ACC112 (cell line): ENCODE data around the gene TIPIN.
"Not testable (repeated sequence)": the region's sequence is repeated elsewhere in the genome, so short reads cannot be mapped to it uniquely, and the experiment has no call there.

Experiments
- H2AFZ ChIP-seq: fragments of 200-600 bp; sonication (generic); one replicate; pipeline ENCODE4 v1.6.0; 2017; ENCODE audit warnings: antibody characterized with exemption, low read length; ENCODE audit not compliant: unreplicated experiment
- H3K27ac ChIP-seq: fragments of 200-600 bp; sonication (generic); 2 replicates; pipeline ENCODE4 v1.5.1; 2014; ENCODE audit warnings: low read depth, mild to moderate bottlenecking, antibody characterized with exemption, low read length, moderate library complexity
- H3K27me3 ChIP-seq: fragments of 200-600 bp; sonication (generic); 2 replicates; pipeline ENCODE4 v1.6.1; 2014; ENCODE audit warnings: mild to moderate bottlenecking, antibody characterized with exemption, low read length, moderate library complexity, mixed read lengths; ENCODE audit not compliant: insufficient read depth
- H3K36me3 ChIP-seq: fragments of 200-600 bp; sonication (generic); 2 replicates; pipeline ENCODE4 v1.6.1; 2016; ENCODE audit warnings: mild to moderate bottlenecking, antibody characterized with exemption, low read length, moderate library complexity, mixed read lengths; ENCODE audit not compliant: insufficient read depth
- H3K4me1 ChIP-seq: fragments of 200-600 bp; sonication (generic); one replicate; pipeline ENCODE4 v1.6.1; 2016; ENCODE audit warnings: low read length, mixed read lengths; ENCODE audit not compliant: insufficient read depth, unreplicated experiment, control insufficient read depth
- H3K4me3 ChIP-seq: fragments of 200-600 bp; sonication (generic); 2 replicates; pipeline ENCODE4 v1.5.1; 2014; ENCODE audit warnings: mild to moderate bottlenecking, low read depth, low read length
- H3K79me2 ChIP-seq: fragments of 200-600 bp; sonication (generic); one replicate; pipeline ENCODE4 v1.6.0; 2016; ENCODE audit warnings: low read length; ENCODE audit not compliant: control insufficient read depth, unreplicated experiment, insufficient read depth

The TIPIN gene

GRCh38 chr15:66386204-66387123 is 30.0 kb upstream of the TIPIN start, which contains the start of gene MAP2K1:
TSS of gene MAP2K1 (plus strand) at chr15:66386912. CDS start at chr15:66387348, 436 bp downstream.
- Histone ChIP-seq H3K36me3 (no peaks in the 10 kb centered on the region), H3K4me3 (peak within 1 kb of the TSS; percentile 97), H3K27ac (peak within 1 kb of the TSS; percentile 82), H3K79me2 (peaks cover 56% of the 10 kb centered on the region), H3K4me1 (peaks cover 31% of the 10 kb centered on the region), H2AFZ (peak within 1 kb of the TSS; percentile 98), H3K27me3 (no peaks in the 10 kb centered on the region)

GRCh38 chr15:66381376-66381775 is 24.9 kb upstream of the TIPIN start:
- H3K4me3 ChIP-seq, H2AFZ ChIP-seq, H3K36me3 ChIP-seq, H3K27ac ChIP-seq, H3K4me1 ChIP-seq, H3K27me3 ChIP-seq: not testable (repeated sequence)
- H3K79me2 ChIP-seq, result peaks cover 12% of the 10 kb centered on the region

GRCh38 chr15:66378814-66379430 is 22.4 kb upstream of the TIPIN start:
- Histone ChIP-seq H3K27ac (no peak overlapping the region), H3K79me2 (no peaks in the 10 kb centered on the region), H3K4me3 (no peak overlapping the region), H3K4me1 (no peaks in the 10 kb centered on the region), H3K36me3 (no peaks in the 10 kb centered on the region), H3K27me3 (no peaks in the 10 kb centered on the region), H2AFZ (no peak overlapping the region)

- Histone ChIP-seq H3K4me1 (peaks cover 8% of the 10 kb centered on the region), H3K79me2 (no peaks in the 10 kb centered on the region), H2AFZ (no peak overlapping the region), H3K36me3 (no peaks in the 10 kb centered on the region), H3K4me3 (no peak overlapping the region), H3K27ac (no peak overlapping the region), H3K27me3 (no peaks in the 10 kb centered on the region)
These were observed 17.7 kb upstream of the TIPIN start for GRCh38 chr15:66374179-66374578.

- H3K79me2 ChIP-seq, result no peaks in the 10 kb centered on the region
- peak overlapping the region; percentile 66 for H3K27ac ChIP-seq
- H3K36me3 ChIP-seq, result no peaks in the 10 kb centered on the region
- H2AFZ ChIP-seq, result peak overlapping the region; percentile 65
- H3K27me3 ChIP-seq, result no peaks in the 10 kb centered on the region
- H3K4me3 ChIP-seq, result peak overlapping the region; percentile 53
- peaks cover 8% of the 10 kb centered on the region for H3K4me1 ChIP-seq
These were observed 13.5 kb upstream of the TIPIN start for GRCh38 chr15:66369773-66370651.

- no peaks in the 10 kb centered on the region for H3K36me3 ChIP-seq
- no peaks in the 10 kb centered on the region for H3K27me3 ChIP-seq
- no peak overlapping the region for H3K4me3 ChIP-seq
- H3K79me2 ChIP-seq, result no peaks in the 10 kb centered on the region
- H2AFZ ChIP-seq, result no peak overlapping the region
- no peak overlapping the region for H3K27ac ChIP-seq
- H3K4me1 ChIP-seq, result peaks cover 6% of the 10 kb centered on the region
These were observed 8.6 kb upstream of the TIPIN start for GRCh38 chr15:66364944-66365528.

- no peaks in the 10 kb centered on the region for H3K36me3 ChIP-seq
- no peak overlapping the region for H3K27ac ChIP-seq
- no peak overlapping the region for H3K4me3 ChIP-seq
- H3K79me2 ChIP-seq, result no peaks in the 10 kb centered on the region
- no peaks in the 10 kb centered on the region for H3K27me3 ChIP-seq
- H2AFZ ChIP-seq, result no peak overlapping the region
- H3K4me1 ChIP-seq, result no peaks in the 10 kb centered on the region
These were observed 6.3 kb upstream of the TIPIN start for GRCh38 chr15:66362776-66363175.

GRCh38 chr15:66361745-66362460 is 5.4 kb upstream of the TIPIN start:
- H3K27ac ChIP-seq, H3K27me3 ChIP-seq, H3K79me2 ChIP-seq, H3K36me3 ChIP-seq, H3K4me3 ChIP-seq, H3K4me1 ChIP-seq, H2AFZ ChIP-seq: not testable (repeated sequence)

- Histone ChIP-seq H3K36me3 (no peaks in the 10 kb centered on the region), H3K79me2 (peaks cover 12% of the 10 kb centered on the region), H2AFZ (no peak overlapping the region), H3K27ac (no peak overlapping the region), H3K27me3 (no peaks in the 10 kb centered on the region), H3K4me3 (no peak overlapping the region), H3K4me1 (peaks cover 5% of the 10 kb centered on the region)
These were observed 3.3 kb upstream of the TIPIN start for GRCh38 chr15:66359740-66360139.

- Histone ChIP-seq H3K79me2 (peaks cover 21% of the 10 kb centered on the region), H3K4me3 (peak overlapping the region; percentile 87), H3K36me3 (no peaks in the 10 kb centered on the region; the same call in 1 of the 2 replicates), H3K4me1 (peaks cover 10% of the 10 kb centered on the region), H2AFZ (peak overlapping the region; percentile 81), H3K27ac (peak overlapping the region; percentile 64), H3K27me3 (no peaks in the 10 kb centered on the region)
These were observed 467 bp downstream of the TIPIN start for GRCh38 chr15:66356077-66356358.
